ENCODE results near the gene QRFPR.

- TF ChIP-seq CTCF (optimal IDR thresholded peaks at IDR 0.05 in 1 of 3, IDR thresholded peaks at IDR 0.05 in 1 of 3, conservative IDR thresholded peaks at IDR 0.05 in 1 of 3; ENCODE audit: extremely low read depth in 1 of 3, insufficient read depth in 2 of 3, low read length in 3 of 3) (no peak), EZH2 (IDR thresholded peaks at IDR 0.05; ENCODE audit: low read length) (no peak)
Measured at GRCh38 chr4:121377076-121377475, 3.7 kb downstream of the QRFPR start.
